Measurements from ENCODE around the gene SLC7A4.

SLC7A4 gene

DNA sequence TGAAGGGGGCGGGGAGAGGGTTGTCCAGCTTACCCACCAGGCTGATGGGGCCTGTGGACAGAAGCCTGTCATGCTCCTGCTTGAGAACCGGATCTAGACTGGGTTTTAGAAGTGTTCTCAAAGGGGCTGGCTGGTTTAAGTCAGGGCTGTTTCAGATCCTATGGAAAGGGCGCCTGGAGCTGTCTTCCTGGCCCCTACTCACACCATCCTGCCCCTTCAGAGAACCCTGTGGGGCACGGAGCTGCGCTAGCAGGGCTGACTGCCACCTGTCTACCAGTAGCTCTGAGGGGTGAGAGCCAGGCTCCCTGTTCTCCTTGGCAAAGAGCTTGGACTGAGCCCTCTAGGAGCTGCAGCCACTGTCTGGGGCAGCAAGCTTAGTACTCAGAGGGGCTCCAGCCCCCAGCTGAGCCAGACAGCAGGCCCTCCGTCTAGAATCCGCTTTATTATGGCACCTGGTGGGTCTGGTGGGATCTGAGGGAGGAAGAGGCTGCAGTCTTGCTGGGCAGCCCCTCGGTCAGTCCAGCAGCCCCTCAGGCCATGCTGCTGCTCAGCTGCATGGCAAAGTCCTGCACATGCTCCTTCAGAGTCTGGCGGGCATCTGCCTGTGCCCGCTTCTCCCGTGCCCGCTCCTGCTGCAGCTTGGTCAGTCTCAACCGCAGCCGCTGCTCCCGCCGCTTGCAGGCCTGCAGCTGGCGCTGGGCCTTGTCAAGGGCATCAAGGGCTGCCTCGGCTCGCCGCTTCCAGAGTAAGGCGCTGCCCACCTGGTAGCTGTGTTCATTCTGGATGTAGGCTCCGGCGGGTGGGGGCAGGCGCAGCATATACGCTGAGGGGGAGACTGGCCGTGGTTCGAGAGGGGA, 32.8 kb downstream of the SLC7A4 start:
- DNase-seq (ENCODE audit: low read depth, low spot score) = no peak

- no peak for DNase-seq (ENCODE audit: low read depth, low spot score)
Observed at GRCh38 chr22:20998411-20999336, 33.7 kb downstream of the SLC7A4 start.

DNA sequence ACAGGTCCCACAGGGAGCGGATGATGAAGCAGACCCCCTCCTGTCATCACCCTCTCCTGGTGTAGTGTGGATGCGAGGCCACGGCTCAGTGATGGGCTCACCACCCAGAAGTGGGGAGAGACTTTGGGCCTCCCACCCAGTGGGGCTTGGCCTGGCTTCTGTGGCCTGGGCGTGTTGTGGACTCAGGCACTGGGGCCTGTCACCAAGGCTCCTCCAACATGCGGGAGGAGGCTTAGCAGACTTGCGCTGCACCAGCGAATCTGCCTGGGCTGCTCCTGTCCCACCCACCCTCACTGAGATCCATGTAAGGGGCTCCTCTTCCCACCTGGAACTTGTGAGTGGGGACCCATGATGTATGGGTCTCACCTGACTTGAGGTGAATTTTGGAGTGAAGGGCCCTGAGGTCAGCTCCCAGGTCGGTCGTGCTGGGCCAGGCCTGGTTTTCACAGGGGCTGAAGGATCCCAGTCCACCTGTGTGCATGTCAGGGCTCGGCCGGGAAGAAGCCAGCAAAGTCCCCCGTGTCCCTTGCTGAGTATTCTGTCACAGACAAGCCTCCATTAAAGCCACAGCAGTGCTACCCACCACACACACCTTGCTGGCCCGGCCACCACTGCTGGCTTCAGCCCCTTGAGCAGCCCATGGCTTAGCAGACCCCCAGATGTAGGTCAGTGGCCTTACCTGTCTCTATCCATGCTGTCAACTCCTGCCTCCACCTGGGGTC, 34.7 kb downstream of the SLC7A4 start:
- DNase-seq (ENCODE audit: low read depth, low spot score) = no peak

- DNase-seq (ENCODE audit: low read depth, low spot score) = no peak
Observed at GRCh38 chr22:20996598-20997535, 35.5 kb downstream of the SLC7A4 start.

- DNase-seq (ENCODE audit: low read depth, low spot score) = no peak
Observed at GRCh38 chr22:20996031-20996410, 36.3 kb downstream of the SLC7A4 start.

GRCh38 chr22:20995329-20996030, 36.9 kb downstream of the SLC7A4 start:
- DNase-seq (ENCODE audit: low read depth, low spot score) = no peak

- DNase-seq (ENCODE audit: low read depth, low spot score) = no peak
Observed at GRCh38 chr22:20994902-20995241, 37.5 kb downstream of the SLC7A4 start.

DNA sequence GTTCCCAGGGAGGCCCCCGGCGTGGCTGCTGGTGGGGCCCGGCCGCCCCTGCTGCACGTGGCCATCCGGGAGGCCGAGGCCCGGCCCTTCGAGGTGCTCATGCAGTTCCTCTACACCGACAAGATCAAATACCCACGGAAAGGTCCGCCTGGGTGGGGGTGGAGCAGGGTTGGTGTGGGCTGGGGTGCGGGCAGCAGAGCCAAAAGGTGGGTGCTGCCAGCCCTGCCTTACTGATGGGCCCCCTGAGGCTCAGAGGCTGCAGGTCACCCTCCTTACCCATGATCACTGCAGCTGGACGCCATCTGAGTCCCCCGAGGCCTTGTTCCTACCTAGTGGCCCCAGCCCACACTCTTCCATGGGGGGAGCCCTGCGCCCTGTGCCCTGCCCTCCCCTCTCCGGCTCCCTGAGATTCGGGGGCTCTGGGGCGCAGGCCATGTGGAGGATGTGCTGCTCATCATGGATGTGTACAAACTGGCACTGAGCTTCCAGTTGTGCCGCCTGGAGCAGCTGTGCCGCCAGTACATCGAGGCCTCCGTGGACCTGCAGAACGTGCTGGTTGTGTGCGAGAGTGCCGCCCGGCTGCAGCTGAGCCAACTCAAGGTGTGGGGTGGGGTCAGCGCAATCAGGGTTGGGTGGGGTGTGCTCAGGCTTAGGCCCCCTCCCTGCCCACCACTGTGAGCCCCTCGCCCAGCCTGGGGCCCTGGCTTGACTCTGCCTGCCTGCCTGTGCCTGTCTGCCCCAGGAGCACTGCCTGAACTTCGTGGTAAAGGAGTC, 38.0 kb downstream of the SLC7A4 start:
- DNase-seq (ENCODE audit: low read depth, low spot score) = no peak

DNA sequence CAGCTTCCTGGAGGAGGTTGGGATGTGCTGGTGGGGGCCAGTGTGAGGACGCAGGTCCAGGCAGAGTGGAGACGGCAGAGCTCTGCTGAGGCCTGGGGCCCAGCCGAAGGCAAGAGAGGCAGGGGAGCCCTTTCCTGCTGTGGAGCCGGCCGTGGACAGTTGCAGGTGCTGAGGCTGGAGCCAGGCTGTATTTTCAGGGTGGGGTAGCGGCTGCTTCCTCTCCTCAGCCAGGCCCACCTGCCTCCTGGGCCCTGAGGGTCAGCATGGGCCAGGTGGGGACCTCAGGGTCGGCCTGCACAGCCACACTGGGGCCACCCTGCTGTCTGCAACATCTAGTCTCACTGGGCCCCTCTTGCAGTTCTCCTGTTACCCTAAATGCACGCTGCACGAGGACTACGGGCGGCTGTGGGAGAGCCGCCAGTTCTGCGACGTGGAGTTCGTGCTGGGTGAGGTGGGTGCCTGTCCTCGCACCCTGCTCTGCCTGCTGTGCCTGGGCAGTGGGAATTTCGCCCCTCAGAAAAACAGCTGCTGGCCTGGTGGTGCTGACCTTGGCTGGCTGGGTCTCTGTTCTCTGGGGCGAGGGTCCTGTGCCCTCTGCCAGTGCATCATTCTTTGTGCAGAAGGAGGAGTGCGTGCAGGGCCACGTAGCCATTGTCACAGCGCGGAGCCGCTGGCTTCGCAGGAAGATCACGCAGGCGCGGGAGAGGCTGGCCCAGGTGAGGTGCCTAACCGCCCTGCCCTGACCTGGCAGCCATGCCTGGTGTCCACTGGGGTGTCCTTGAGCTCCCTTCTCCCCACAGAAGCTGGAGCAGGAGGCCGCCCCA, 38.8 kb downstream of the SLC7A4 start:
- no peak for DNase-seq (ENCODE audit: low read depth, low spot score)

GRCh38 chr22:20992456-20993303, 39.7 kb downstream of the SLC7A4 start:
- DNase-seq (ENCODE audit: low read depth, low spot score) = no peak

DNA sequence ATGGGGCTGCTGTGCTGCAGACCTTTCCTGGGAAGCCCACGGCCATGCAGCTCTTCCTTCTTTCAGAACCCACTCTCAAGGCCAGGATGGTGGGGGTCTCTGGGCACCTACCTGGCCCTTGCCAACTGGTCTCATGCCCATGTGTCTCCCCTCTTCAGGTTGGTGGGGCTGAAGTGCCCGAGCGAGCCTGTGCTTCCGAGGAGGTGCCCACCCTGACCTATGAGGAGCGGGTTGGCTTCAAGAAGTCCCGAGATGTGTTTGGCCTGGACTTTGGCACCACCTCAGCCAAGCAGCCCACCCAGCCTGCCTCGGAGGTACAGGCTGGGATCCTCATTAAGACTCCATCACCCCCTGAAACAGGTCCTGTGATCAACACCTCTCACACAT, 40.3 kb downstream of the SLC7A4 start:
- no peak for DNase-seq (ENCODE audit: low read depth, low spot score)

GRCh38 chr22:20991252-20992055, 40.9 kb downstream of the SLC7A4 start:
- no peak for DNase-seq (ENCODE audit: low read depth, low spot score)

GRCh38 chr22:20990184-20991180, 41.9 kb downstream of the SLC7A4 start:
- no peak for DNase-seq (ENCODE audit: low read depth, low spot score)

GRCh38 chr22:20989323-20990138, 42.8 kb downstream of the SLC7A4 start:
- no peak for DNase-seq (ENCODE audit: low read depth, low spot score)

Data from activated CD4-positive, CD25-positive, alpha-beta regulatory T cell treated with anti-CD3 and anti-CD28 coated beads, Interleukin-2, amount 50 U/mL, for 16 hours (primary cell).